Ascending aorta (tissue), 2 donors: ENCODE measurements around the gene SNRNP25. TPM values are rescaled to one million over a fixed set of nuclear protein-coding genes. Genes with fewer than 3 reads are reported as not detected.

Source experiments
- DNase-seq, 2 donors: peaks; one replicate each; pipeline ENCODE4 v3.0.0-alpha.2; 2019; ENCODE audit warnings: low spot score in 2 of 2
- H3K27ac ChIP-seq, 2 donors: fragments of 200-600 bp; sonication (generic); one replicate each; pipeline ENCODE4 v1.5.1; 2016 to 2017; ENCODE audit warnings: mild to moderate bottlenecking in 1 of 2
- H3K27me3 ChIP-seq: fragments of 200-600 bp; sonication (generic); one replicate; pipeline ENCODE4 v1.5.1; 2017
- H3K36me3 ChIP-seq, 2 donors: fragments of 200-600 bp; sonication (generic); one replicate each; pipeline ENCODE4 v1.5.1; 2016
- H3K4me1 ChIP-seq, 2 donors: fragments of 200-600 bp; sonication (generic); one replicate each; pipeline ENCODE4 v1.5.1; 2016 to 2017; ENCODE audit warnings: mild to moderate bottlenecking in 1 of 2
- H3K4me3 ChIP-seq, 2 donors: fragments of 200-600 bp; sonication (generic); one replicate each; pipeline ENCODE4 v1.5.1; 2016 to 2017; ENCODE audit warnings: mild to moderate bottlenecking in 1 of 2
- H3K9me3 ChIP-seq, 2 donors: fragments of 200-600 bp; sonication (generic); one replicate each; pipeline ENCODE4 v1.5.1; 2016
- CTCF ChIP-seq, 3 experiments: fragments of 200-600 bp in 2 of 3; fragments of 450-650 bp in 1 of 3; sonication (generic) in 2 of 3; IDR thresholded peaks; one replicate each; pipeline ENCODE4 v1.5.1; 2016 to 2019; ENCODE audit warnings: antibody characterized with exemption in 3 of 3, mild to moderate bottlenecking in 1 of 3, moderate library complexity in 1 of 3
- intact Hi-C: fragments of 100-400 bp; cut with DNase I; formaldehyde crosslinking; loops from one replicate; pipeline ENCODE4 v1.15.1; 2023
- total RNA-seq: library from RNA; depleted of rRNA; stranded (reverse); fragments of >200 nt; gene quantifications from one replicate; pipeline ENCODE4 v1.1.0, GENCODE V29; 2016

The SNRNP25 gene
- total RNA-seq, 1 donor from 2014 or later, result not detected

DNA sequence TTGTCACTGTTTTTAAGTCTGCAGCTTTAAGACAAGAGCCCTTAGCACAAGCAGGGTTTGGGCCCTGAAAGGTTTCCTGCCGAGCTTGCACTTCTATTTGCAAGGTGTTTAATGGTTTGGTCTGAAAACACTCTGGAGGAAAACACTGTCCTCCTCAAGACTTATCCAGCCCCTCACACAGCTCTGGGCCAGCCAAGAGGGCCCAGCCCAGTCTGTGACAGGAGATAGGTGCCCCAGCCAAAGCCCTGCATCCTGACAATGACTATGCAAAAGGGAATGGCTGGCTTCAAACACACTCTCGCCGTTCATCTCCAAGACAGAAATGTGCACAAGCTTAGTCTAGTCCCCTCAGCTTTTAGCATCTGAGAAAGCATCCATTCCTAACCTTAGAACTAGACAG, 51.3 kb downstream of the SNRNP25 start:
- Histone ChIP-seq H3K9me3 (no peaks in the 10 kb centered on the region), H3K27me3 (no peaks in the 10 kb centered on the region), H3K4me1 (peaks cover 17 to 29% of the 10 kb centered on the region in 2 donors), H3K36me3 (peaks cover 5 to 10% of the 10 kb centered on the region in 2 donors), H3K27ac (peak overlapping the region in 1 of 2 donors; percentile 84), H3K4me3 (no peak overlapping the region)
- no peak for DNase-seq
- intact Hi-C loops, result no loop called here
- TF ChIP-seq CTCF (IDR thresholded peaks at IDR 0.05), result no peak

DNA sequence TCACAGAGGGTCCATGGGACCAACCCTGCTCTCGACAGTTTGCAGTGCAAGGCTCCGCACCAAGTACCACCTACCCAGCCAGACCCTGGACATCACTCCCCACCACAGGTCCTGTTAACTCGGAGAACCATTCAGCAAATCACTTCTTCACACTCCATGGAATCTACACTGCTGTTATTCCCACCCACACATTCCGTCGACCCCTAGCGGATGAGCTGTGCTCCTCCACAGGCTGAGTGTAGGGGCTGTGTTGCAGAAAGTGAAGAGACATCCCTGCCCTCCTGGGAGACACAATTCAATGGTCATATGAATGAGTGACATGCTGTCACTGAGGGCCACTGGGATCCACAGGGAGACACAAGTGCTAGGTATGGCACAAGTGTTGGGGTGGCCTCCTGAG, 51.9 kb downstream of the SNRNP25 start:
- Histone ChIP-seq H3K27ac (no peak overlapping the region), H3K36me3 (peaks cover 10 to 15% of the 10 kb centered on the region in 2 donors), H3K9me3 (no peaks in the 10 kb centered on the region), H3K4me1 (peaks cover 17 to 29% of the 10 kb centered on the region in 2 donors), H3K4me3 (no peak overlapping the region), H3K27me3 (no peaks in the 10 kb centered on the region)
- no peak for TF ChIP-seq CTCF (IDR thresholded peaks at IDR 0.05)
- intact Hi-C loops, result no loop called here
- DNase-seq, result no peak

DNA sequence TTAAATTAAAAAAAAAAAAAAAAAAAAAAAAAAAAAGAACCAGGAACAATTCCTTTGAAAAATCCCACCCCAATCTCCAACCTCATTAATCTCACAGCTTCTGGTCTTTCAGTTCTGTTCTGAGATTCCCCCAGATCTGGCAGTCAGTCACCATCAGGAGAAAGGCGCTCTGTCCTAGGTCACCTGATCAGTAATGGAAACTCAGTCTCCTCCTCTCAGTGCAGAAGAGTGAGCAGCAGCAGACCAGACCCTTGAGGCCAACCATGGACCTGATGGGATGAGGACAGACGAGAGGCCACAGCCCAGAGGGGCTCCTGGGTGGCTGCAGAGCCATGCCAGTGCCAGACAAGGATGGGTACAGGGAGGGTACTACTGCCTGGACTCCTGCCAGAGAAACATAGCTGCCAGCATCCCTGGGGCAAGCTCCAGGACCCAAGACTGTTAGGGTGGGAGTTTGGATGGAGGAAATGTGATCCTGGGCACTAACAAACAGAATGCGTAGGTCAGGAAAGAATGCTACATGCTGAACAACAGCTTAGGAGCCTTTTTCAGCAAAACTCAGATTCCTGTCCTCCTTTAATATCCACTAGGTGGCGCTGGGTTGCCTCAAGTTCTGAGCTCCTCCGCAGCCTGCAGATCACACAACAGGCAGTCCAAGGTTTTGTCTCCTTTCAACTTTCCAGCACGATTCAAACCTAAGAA, 53.1 kb downstream of the SNRNP25 start:
- H3K36me3 ChIP-seq, result peaks cover 16 to 22% of the 10 kb centered on the region in 2 donors
- DNase-seq, result peak in 1 of 2 donors; percentile 79
- H3K27me3 ChIP-seq, result no peaks in the 10 kb centered on the region

More for the DNA sequence above, 53.1 kb downstream of the SNRNP25 start:
- no peak overlapping the region for H3K4me3 ChIP-seq
- peaks cover 9 to 19% of the 10 kb centered on the region in 2 donors for H3K4me1 ChIP-seq
- peak overlapping the region; percentile 37 to 54 for H3K27ac ChIP-seq
- intact Hi-C loops, result loop anchor here (1.0 kb wide), 1 partner anchor 75 kb away; no protein-coding TSS in a partner anchor
- H3K9me3 ChIP-seq, result no peaks in the 10 kb centered on the region
- TF ChIP-seq CTCF (IDR thresholded peaks at IDR 0.05), result peak; percentile 67 to 83 (median 70)

Other genes starting within 250 kb of the SNRNP25 start
- not detected for gene POLR3K, start 220 bp upstream of the SNRNP25 start, total RNA-seq
- 146 TPM for gene RHBDF1, start 18.8 kb downstream of the SNRNP25 start, total RNA-seq
- gene MPG, start 24.4 kb downstream of the SNRNP25 start, total RNA-seq, result 406 TPM
- gene NPRL3, start 84.8 kb downstream of the SNRNP25 start, total RNA-seq, result 24.9 TPM
- not detected for gene HBZ, start 98.8 kb downstream of the SNRNP25 start, total RNA-seq
- not detected for gene HBM, start 112.2 kb downstream of the SNRNP25 start, total RNA-seq
- gene HBA2, start 119.0 kb downstream of the SNRNP25 start, total RNA-seq, result 4,439 TPM
- gene HBA1, start 122.9 kb downstream of the SNRNP25 start, total RNA-seq, result 585 TPM
- gene HBQ1, start 126.6 kb downstream of the SNRNP25 start, total RNA-seq, result not detected
- 53.0 TPM for gene LUC7L, start 175.6 kb downstream of the SNRNP25 start, total RNA-seq
- 67.7 TPM for gene FAM234A, start 181.0 kb downstream of the SNRNP25 start, total RNA-seq
- 32.6 TPM for gene RGS11, start 222.1 kb downstream of the SNRNP25 start, total RNA-seq
- not detected for gene ARHGDIG, start 226.8 kb downstream of the SNRNP25 start, total RNA-seq
- gene PDIA2, start 229.3 kb downstream of the SNRNP25 start, total RNA-seq, result not detected